SK-N-SH (cell line): ENCODE measurements around the gene SCYGR1.

Source experiments
- CHD2 ChIP-seq: fragments of 150-350 bp; IDR thresholded peaks from 2 replicates; pipeline ENCODE4 v1.6.1; 2018; ENCODE audit warnings: low read length; ENCODE audit not compliant: partially characterized antibody
- CTCF ChIP-seq: fragments of 200-600 bp; sonication (generic); IDR thresholded peaks from 2 replicates; pipeline ENCODE4 v1.6.1; 2017; ENCODE audit warnings: antibody characterized with exemption, mild to moderate bottlenecking, moderate library complexity
- FOSL2 ChIP-seq: IDR thresholded peaks from 2 replicates; pipeline ENCODE4 v1.4.0; 2012; ENCODE audit warnings: low read depth, mild to moderate bottlenecking, moderate library complexity, borderline replicate concordance
- FOXM1 ChIP-seq: IDR thresholded peaks from 2 replicates; pipeline ENCODE4 v1.4.0; 2012; ENCODE audit warnings: low read depth, mild to moderate bottlenecking
- MXI1 ChIP-seq: IDR thresholded peaks from 2 replicates; pipeline ENCODE4 v1.6.1; 2012; ENCODE audit warnings: mild to moderate bottlenecking, low read depth, low read length, improper control_type of control experiment
- NFIC ChIP-seq: IDR thresholded peaks from 2 replicates; pipeline ENCODE4 v1.4.0; 2012; ENCODE audit warnings: borderline replicate concordance
- POLR2AphosphoS5 ChIP-seq: IDR thresholded peaks from 2 replicates; pipeline ENCODE4 v1.6.1; 2012; ENCODE audit warnings: low read depth, low read length
- RAD21 ChIP-seq: IDR thresholded peaks from 2 replicates; pipeline ENCODE4 v1.6.1; 2012; ENCODE audit warnings: mild to moderate bottlenecking, low read length
- RFX5 ChIP-seq: IDR thresholded peaks from 2 replicates; pipeline ENCODE4 v1.6.1; 2012; ENCODE audit warnings: mild to moderate bottlenecking, improper control_type of control experiment, low read length
- TAF1 ChIP-seq: IDR thresholded peaks from 2 replicates; pipeline ENCODE4 v1.6.1; 2012; ENCODE audit warnings: low read depth, mild to moderate bottlenecking, low read length, moderate library complexity, borderline replicate concordance

DNA sequence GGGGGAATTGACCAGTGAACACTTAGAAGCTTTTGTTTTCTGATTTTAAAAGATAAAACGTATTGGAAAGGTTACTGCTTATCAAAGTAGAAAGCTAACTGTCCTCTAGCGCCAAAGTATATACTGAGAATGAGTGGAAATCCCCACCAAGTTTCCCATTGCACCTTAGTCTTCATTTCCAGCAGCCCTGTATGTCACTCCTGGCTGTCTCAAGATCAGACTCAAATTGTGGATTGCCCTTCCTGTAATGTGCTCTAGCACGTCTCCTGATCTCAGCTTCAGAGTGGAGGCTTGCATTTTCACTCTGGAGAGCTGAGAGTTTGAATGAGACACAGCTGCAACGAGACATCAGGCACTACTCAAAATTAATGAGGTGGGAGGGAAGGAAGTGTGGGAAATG is 36.1 kb downstream of the SCYGR1 start:
- no peak for TF ChIP-seq CTCF
- no peak for TF ChIP-seq FOXM1
- no peak for TF ChIP-seq RAD21
- no peak for TF ChIP-seq RFX5
- no peak for TF ChIP-seq MXI1
- TF ChIP-seq TAF1, result no peak
- TF ChIP-seq CHD2, result no peak
- no peak for TF ChIP-seq NFIC
- no peak for TF ChIP-seq FOSL2
- no peak for TF ChIP-seq POLR2AphosphoS5
